ENCODE data around the gene NKX2-8. TPM values are rescaled to one million over a fixed set of nuclear protein-coding genes. Genes with fewer than 3 reads are reported as not detected.

The NKX2-8 gene
- polyA plus RNA-seq, 3 donors: not detected

DNA sequence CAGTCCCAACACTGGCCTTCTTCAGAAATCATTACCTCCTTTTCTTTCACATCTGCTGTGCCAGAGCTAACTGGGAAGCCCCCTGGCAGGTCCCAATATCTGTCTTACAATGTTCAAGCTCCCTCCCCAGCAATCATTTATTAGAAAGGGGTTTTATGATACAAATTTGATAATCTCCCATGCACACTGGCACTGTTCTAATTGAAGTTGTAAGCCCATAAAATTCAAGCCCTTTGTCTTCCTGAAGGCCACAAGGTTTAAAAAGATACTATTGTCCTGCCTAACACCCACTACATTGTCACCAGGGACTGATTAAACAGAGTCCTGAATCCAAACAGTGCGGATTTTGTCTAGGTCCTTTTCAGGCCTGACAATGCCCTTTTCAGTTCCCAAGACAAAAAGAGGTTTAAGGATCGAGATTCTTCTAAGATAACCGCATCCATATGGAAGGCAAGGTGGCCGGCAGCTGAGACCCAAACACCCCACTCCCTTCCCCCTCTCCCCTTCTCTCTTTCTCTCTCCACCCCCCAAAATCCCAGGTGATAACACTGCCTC is 3.3 kb downstream of the NKX2-8 start:
- no peaks in the 10 kb centered on the region for H3K79me2 ChIP-seq (ENCODE audit: insufficient read depth, low read length)
- intact Hi-C loops (cut with micrococcal nuclease): no loop called here
- Mint-ChIP-seq H3K4me3 (peak overlapping the region in 1 of 2 donors; percentile 46), H3K27ac (no peak overlapping the region), H3K4me1 (peaks cover 2% of the 10 kb centered on the region), H3K9me3 (peaks cover 0 to 17% (median 3%) of the 10 kb centered on the region in 7 donors), H3K27me3 (ENCODE audit: low read depth in 3 of 3) (peaks cover 52 to 62% (median 62%) of the 10 kb centered on the region in 3 donors), H3K36me3 (no peaks in the 10 kb centered on the region)
- no peak overlapping the region for H3K27ac ChIP-seq (ENCODE audit: low read depth in 1 of 2, low read length in 2 of 2)
- H3K36me3 ChIP-seq (replicated peaks in 1 of 2; ENCODE audit: control insufficient read depth in 1 of 2, insufficient read depth in 2 of 2, low read length in 2 of 2): no peaks in the 10 kb centered on the region
- H3K4me3 ChIP-seq (replicated peaks in 1 of 3; ENCODE audit: low read depth in 2 of 3, low read length in 3 of 3): no peak overlapping the region
- 34% methylated on average over 4 of the region's 4 CpGs for WGBS (ENCODE audit: insufficient coverage)
- H3K4me2 ChIP-seq (replicated peaks; ENCODE audit: extremely low read depth, low read length, poor library complexity, severe bottlenecking): no peak overlapping the region
- no peaks in the 10 kb centered on the region for H3K4me1 ChIP-seq (ENCODE audit: control insufficient read depth in 1 of 2, insufficient read depth in 2 of 2, low read length in 2 of 2)
- no peak for DNase-seq
- H3K27me3 ChIP-seq (ENCODE audit: control insufficient read depth in 2 of 2, insufficient read depth in 2 of 2, low read length in 2 of 2): peaks cover 36 to 73% of the 10 kb centered on the region in 2 donors
- TF ChIP-seq, protein P1, sequence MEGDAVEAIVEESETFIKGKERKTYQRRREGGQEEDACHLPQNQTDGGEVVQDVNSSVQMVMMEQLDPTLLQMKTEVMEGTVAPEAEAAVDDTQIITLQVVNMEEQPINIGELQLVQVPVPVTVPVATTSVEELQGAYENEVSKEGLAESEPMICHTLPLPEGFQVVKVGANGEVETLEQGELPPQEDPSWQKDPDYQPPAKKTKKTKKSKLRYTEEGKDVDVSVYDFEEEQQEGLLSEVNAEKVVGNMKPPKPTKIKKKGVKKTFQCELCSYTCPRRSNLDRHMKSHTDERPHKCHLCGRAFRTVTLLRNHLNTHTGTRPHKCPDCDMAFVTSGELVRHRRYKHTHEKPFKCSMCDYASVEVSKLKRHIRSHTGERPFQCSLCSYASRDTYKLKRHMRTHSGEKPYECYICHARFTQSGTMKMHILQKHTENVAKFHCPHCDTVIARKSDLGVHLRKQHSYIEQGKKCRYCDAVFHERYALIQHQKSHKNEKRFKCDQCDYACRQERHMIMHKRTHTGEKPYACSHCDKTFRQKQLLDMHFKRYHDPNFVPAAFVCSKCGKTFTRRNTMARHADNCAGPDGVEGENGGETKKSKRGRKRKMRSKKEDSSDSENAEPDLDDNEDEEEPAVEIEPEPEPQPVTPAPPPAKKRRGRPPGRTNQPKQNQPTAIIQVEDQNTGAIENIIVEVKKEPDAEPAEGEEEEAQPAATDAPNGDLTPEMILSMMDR (IDR thresholded peaks at IDR 0.05): no peak
- H2AFZ ChIP-seq (ENCODE audit: insufficient read depth, low read depth, low read length, poor library complexity, severe bottlenecking): no peak overlapping the region
- H3K9me3 ChIP-seq (replicated peaks in 1 of 2; ENCODE audit: control insufficient read depth in 1 of 2, insufficient read depth in 1 of 2, low read length in 2 of 2): peaks cover 0 to 10% of the 10 kb centered on the region in 2 donors
- H3K9ac ChIP-seq (ENCODE audit: insufficient read depth, low read length, poor library complexity, severe bottlenecking): no peak overlapping the region
- no peaks in the 10 kb centered on the region for H4K20me1 ChIP-seq (ENCODE audit: insufficient read depth, low read length)

DNA sequence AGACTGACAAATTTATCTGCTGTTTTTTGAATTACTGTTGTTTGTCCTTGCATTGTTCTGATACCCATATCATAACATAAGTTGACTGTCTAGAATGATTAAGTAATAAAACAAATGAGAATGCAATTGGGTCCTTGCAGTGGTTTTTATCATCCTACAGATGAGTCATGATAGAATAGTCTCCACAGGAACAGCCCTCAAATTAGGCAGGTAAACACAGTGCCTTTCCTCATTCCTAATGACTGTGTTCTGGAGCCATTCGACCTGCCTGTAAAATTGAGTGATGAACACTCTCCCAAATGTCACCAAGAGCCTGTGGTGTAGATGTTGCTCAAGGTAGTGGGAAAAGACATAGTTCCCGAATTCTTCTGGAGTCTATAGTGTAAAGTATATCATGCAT is 12.3 kb downstream of the NKX2-8 start:
- DNase-seq: no peak
- peaks cover under 1 to 3% of the 10 kb centered on the region in 2 donors for H3K27me3 ChIP-seq (ENCODE audit: control insufficient read depth in 2 of 2, insufficient read depth in 2 of 2, low read length in 2 of 2)
- H3K9ac ChIP-seq (ENCODE audit: insufficient read depth, low read length, poor library complexity, severe bottlenecking): no peak overlapping the region
- H4K20me1 ChIP-seq (ENCODE audit: insufficient read depth, low read length): no peaks in the 10 kb centered on the region
- no peak overlapping the region for H3K4me2 ChIP-seq (replicated peaks; ENCODE audit: extremely low read depth, low read length, poor library complexity, severe bottlenecking)
- no peak overlapping the region for H3K27ac ChIP-seq (ENCODE audit: low read depth in 1 of 2, low read length in 2 of 2)
- no peak overlapping the region for H3K27ac Mint-ChIP-seq
- no peak overlapping the region for H3K4me3 Mint-ChIP-seq
- peaks cover 6 to 16% (median 16%) of the 10 kb centered on the region in 3 donors for H3K27me3 Mint-ChIP-seq (ENCODE audit: low read depth in 3 of 3)
- H3K36me3 Mint-ChIP-seq: no peaks in the 10 kb centered on the region
- TF ChIP-seq, protein P1 (IDR thresholded peaks at IDR 0.05): no peak
- peaks cover 0 to 3% (median 0%) of the 10 kb centered on the region in 7 donors for H3K9me3 Mint-ChIP-seq
- H3K79me2 ChIP-seq (ENCODE audit: insufficient read depth, low read length): no peaks in the 10 kb centered on the region
- H3K4me1 ChIP-seq (ENCODE audit: control insufficient read depth in 1 of 2, insufficient read depth in 2 of 2, low read length in 2 of 2): no peaks in the 10 kb centered on the region
- H2AFZ ChIP-seq (ENCODE audit: insufficient read depth, low read depth, low read length, poor library complexity, severe bottlenecking): no peak overlapping the region
- H3K4me1 Mint-ChIP-seq: no peaks in the 10 kb centered on the region
- no CpG with 5 or more reads among the region's 2 CpGs for WGBS (ENCODE audit: insufficient coverage)
- intact Hi-C loops (cut with micrococcal nuclease): no loop called here
- H3K4me3 ChIP-seq (replicated peaks in 1 of 3; ENCODE audit: low read depth in 2 of 3, low read length in 3 of 3): no peak overlapping the region
- H3K36me3 ChIP-seq (replicated peaks in 1 of 2; ENCODE audit: control insufficient read depth in 1 of 2, insufficient read depth in 2 of 2, low read length in 2 of 2): no peaks in the 10 kb centered on the region
- H3K9me3 ChIP-seq (replicated peaks in 1 of 2; ENCODE audit: control insufficient read depth in 1 of 2, insufficient read depth in 1 of 2, low read length in 2 of 2): no peaks in the 10 kb centered on the region
